Measurements from ENCODE around the gene TMEM69. TPM values are rescaled to one million over a fixed set of nuclear protein-coding genes. Genes with fewer than 3 reads are reported as not detected.

The TMEM69 gene
- total and polyA plus RNA-seq, 2 of the 4 experiments (the other 2 are of a cell fraction): 19.9 to 33.6 TPM

DNA sequence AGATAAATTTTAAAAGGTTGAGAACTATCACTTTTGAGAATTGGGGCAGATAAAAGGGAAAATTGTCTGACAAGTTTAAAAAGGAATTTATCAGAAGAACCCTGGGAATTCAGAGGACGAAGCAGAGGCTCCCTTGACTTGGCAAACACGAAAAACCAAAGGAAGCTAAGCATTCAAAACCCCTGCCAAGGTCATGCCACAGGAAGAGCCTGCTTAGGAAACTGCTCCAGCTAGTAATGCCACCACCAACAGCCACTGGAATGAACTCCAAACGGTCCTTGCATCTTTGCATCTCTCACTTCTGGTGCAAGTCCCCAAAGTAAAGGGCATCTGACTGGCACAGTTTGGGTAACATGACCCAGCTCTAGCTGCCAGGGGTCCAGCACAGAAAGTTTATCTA, 8.9 kb upstream of the TMEM69 start:
- H2BK5ac ChIP-seq (ENCODE audit: low read depth, low read length, poor library complexity, severe bottlenecking): no peak overlapping the region
- BruUV-seq (replicated peaks): no TSS peak
- peaks cover 27% of the 10 kb centered on the region for H3K9me1 ChIP-seq (ENCODE audit: insufficient read depth, low read length)
- H3K27ac ChIP-seq (ENCODE audit: insufficient read depth, low read length): no peak overlapping the region
- POLR2A ChIA-PET (ENCODE audit: unreplicated experiment): no interaction called here
- H3K9me3 ChIP-seq (ENCODE audit: control insufficient read depth, insufficient read depth, low read length): no peaks in the 10 kb centered on the region
- TF ChIP-seq SMC3 (IDR thresholded peaks at IDR 0.05; ENCODE audit: low read depth, low read length) (no peak), MAFK (IDR thresholded peaks at IDR 0.05; ENCODE audit: low read depth, low read length) (no peak), POLR2A (IDR thresholded peaks at IDR 0.05; ENCODE audit: low read depth, low read length) (no peak), CEBPB (IDR thresholded peaks at IDR 0.05; ENCODE audit: low read depth, low read length) (no peak), MXI1 (IDR thresholded peaks at IDR 0.05; ENCODE audit: borderline replicate concordance, low read depth, low read length) (no peak), FOS (IDR thresholded peaks at IDR 0.05; ENCODE audit: low read depth, low read length) (no peak), BHLHE40 (IDR thresholded peaks at IDR 0.05; ENCODE audit: low read depth, low read length) (no peak), RCOR1 (IDR thresholded peaks at IDR 0.05; ENCODE audit: insufficient replicate concordance, low read length) (no peak), MAZ (IDR thresholded peaks at IDR 0.05; ENCODE audit: borderline replicate concordance, low read depth, low read length) (no peak), CHD1 (IDR thresholded peaks at IDR 0.05; ENCODE audit: low read depth, low read length) (no peak), RAD21 (IDR thresholded peaks at IDR 0.05; ENCODE audit: low read length) (no peak), NFE2L2 (IDR thresholded peaks at IDR 0.05; ENCODE audit: low read depth, low read length) (no peak), RFX5 (IDR thresholded peaks at IDR 0.05; ENCODE audit: low read depth, low read length) (no peak)
- TF ChIP-seq, protein P1, sequence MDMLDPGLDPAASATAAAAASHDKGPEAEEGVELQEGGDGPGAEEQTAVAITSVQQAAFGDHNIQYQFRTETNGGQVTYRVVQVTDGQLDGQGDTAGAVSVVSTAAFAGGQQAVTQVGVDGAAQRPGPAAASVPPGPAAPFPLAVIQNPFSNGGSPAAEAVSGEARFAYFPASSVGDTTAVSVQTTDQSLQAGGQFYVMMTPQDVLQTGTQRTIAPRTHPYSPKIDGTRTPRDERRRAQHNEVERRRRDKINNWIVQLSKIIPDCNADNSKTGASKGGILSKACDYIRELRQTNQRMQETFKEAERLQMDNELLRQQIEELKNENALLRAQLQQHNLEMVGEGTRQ (IDR thresholded peaks at IDR 0.05; ENCODE audit: low read depth, low read length): no peak
- TF ChIP-seq, protein P2, sequence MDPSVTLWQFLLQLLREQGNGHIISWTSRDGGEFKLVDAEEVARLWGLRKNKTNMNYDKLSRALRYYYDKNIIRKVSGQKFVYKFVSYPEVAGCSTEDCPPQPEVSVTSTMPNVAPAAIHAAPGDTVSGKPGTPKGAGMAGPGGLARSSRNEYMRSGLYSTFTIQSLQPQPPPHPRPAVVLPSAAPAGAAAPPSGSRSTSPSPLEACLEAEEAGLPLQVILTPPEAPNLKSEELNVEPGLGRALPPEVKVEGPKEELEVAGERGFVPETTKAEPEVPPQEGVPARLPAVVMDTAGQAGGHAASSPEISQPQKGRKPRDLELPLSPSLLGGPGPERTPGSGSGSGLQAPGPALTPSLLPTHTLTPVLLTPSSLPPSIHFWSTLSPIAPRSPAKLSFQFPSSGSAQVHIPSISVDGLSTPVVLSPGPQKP (IDR thresholded peaks at IDR 0.05; ENCODE audit: borderline replicate concordance, low read depth, low read length): no peak
- TF ChIP-seq, protein P3, sequence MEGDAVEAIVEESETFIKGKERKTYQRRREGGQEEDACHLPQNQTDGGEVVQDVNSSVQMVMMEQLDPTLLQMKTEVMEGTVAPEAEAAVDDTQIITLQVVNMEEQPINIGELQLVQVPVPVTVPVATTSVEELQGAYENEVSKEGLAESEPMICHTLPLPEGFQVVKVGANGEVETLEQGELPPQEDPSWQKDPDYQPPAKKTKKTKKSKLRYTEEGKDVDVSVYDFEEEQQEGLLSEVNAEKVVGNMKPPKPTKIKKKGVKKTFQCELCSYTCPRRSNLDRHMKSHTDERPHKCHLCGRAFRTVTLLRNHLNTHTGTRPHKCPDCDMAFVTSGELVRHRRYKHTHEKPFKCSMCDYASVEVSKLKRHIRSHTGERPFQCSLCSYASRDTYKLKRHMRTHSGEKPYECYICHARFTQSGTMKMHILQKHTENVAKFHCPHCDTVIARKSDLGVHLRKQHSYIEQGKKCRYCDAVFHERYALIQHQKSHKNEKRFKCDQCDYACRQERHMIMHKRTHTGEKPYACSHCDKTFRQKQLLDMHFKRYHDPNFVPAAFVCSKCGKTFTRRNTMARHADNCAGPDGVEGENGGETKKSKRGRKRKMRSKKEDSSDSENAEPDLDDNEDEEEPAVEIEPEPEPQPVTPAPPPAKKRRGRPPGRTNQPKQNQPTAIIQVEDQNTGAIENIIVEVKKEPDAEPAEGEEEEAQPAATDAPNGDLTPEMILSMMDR (conservative IDR thresholded peaks at IDR 0.05; ENCODE audit: low read depth, low read length): no peak
- peaks cover 88% of the 10 kb centered on the region for H4K20me1 ChIP-seq (ENCODE audit: insufficient read depth, low read length)
- intact Hi-C loops (cut with micrococcal nuclease): no loop called here
- H3K4me1 ChIP-seq (ENCODE audit: control insufficient read depth, insufficient read depth, low read length): peaks cover 8% of the 10 kb centered on the region
- no CpG with 5 or more reads among the region's 3 CpGs for WGBS, 2 experiments (ENCODE audit: extremely low coverage in 2 of 2, insufficient read length in 1 of 2)
- H2AK5ac ChIP-seq (ENCODE audit: low read depth, low read length): no peak overlapping the region
- H4K91ac ChIP-seq (ENCODE audit: insufficient read depth, low read depth, low read length): no peak overlapping the region
- no peak overlapping the region for H3K9ac ChIP-seq (ENCODE audit: low read depth, low read length)
- no peak overlapping the region for H3K56ac ChIP-seq (ENCODE audit: extremely low read depth, insufficient read depth, low read length)
- H2BK120ac ChIP-seq (ENCODE audit: low read depth, low read length): no peak overlapping the region
- peak overlapping the region; percentile 20; the same call in 1 of the 2 replicates for H3K4ac ChIP-seq (ENCODE audit: low read depth, low read length)
- H3K4me3 ChIP-seq (ENCODE audit: insufficient read depth, low read depth, low read length): no peak overlapping the region
- H2BK15ac ChIP-seq (ENCODE audit: low read depth, low read length): no peak overlapping the region
- peaks cover 12 to 59% of the 10 kb centered on the region in 2 experiments for H3K79me1 ChIP-seq (ENCODE audit: low read depth in 1 of 2, low read length in 2 of 2)
- H2BK20ac ChIP-seq (ENCODE audit: low read depth, low read length): no peak overlapping the region
- H4K8ac ChIP-seq (ENCODE audit: low read depth in 2 of 2, low read length in 2 of 2): no peak overlapping the region
- H3K14ac ChIP-seq (replicated peaks; ENCODE audit: low read depth, low read length): no peak overlapping the region
- H3K4me2 ChIP-seq (ENCODE audit: low read depth, low read length): peak overlapping the region; percentile 7
- in situ Hi-C loops (cut with MboI; ENCODE audit: low sequenced_read_pairs): no loop called here
- dilution Hi-C loops (cut with HindIII; ENCODE audit: low sequenced_read_pairs, unreplicated experiment): no loop called here
- no peak overlapping the region for H2AFZ ChIP-seq (replicated peaks; ENCODE audit: low read length, poor library complexity)
- no peak overlapping the region for H4K5ac ChIP-seq (ENCODE audit: low read depth, low read length)
- peaks cover 3% of the 10 kb centered on the region for H3K36me3 ChIP-seq (ENCODE audit: control insufficient read depth, insufficient read depth, low read length)
- peak; percentile 33; the same call in 1 of the 2 replicates for ATAC-seq (ENCODE audit: low read depth)
- 0 out of 2 replicates have a peak overlapping the region, but pooled peaks have one; percentile 50 for H3K23ac ChIP-seq (ENCODE audit: low read depth, low read length)
- H3K18ac ChIP-seq (ENCODE audit: low read depth, low read length): no peak overlapping the region
- no peaks in the 10 kb centered on the region for H3K27me3 ChIP-seq (ENCODE audit: control insufficient read depth, insufficient read depth, low read length)
- peak; percentile 2 for DNase-seq
- H2AK9ac ChIP-seq (replicated peaks; ENCODE audit: low read depth, low read length, poor library complexity): no peak overlapping the region
- CTCF ChIA-PET: interaction anchor here (1.1 kb wide), 1 partner anchor 34 kb away, joined by 3 read pairs; no protein-coding TSS in a partner anchor
